LoVo (cell line): Measurements from ENCODE around the gene NKPD1.

Source experiments
- DNase-seq: peaks from one replicate; pipeline ENCODE4 v3.0.0-alpha.2; 2016; ENCODE audit warnings: low spot score

Gene NKPD1

GRCh38 chr19:45153339-45154063 is 7.3 kb downstream of the NKPD1 start:
- DNase-seq, result no peak

GRCh38 chr19:45152504-45153338 is 8.1 kb downstream of the NKPD1 start:
- no peak for DNase-seq

- DNase-seq, result no peak
Observed at GRCh38 chr19:45151821-45152503, 8.8 kb downstream of the NKPD1 start.

DNA sequence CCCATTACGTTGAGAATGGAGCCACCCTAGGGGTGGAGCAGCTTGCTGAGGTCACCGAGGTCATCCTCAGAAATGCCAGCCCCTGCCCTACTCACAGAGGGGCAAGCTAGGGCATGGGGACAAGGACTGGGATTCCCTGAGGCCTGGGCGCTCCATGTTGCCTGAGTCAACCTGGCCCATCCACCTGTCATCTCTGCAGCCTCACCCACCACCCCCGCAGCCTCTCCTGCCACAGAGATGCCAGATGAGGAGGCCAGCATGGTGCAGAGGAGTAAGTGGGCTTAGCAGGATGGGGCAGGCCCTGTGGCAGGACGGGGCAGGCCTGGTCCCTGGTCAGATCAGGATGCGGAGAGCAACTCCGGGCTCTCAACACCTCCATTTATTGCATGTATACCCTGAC is 9.5 kb downstream of the NKPD1 start:
- DNase-seq, result no peak

- DNase-seq, result peak; percentile 26
Observed at GRCh38 chr19:45150751-45151281, 10.0 kb downstream of the NKPD1 start.

DNA sequence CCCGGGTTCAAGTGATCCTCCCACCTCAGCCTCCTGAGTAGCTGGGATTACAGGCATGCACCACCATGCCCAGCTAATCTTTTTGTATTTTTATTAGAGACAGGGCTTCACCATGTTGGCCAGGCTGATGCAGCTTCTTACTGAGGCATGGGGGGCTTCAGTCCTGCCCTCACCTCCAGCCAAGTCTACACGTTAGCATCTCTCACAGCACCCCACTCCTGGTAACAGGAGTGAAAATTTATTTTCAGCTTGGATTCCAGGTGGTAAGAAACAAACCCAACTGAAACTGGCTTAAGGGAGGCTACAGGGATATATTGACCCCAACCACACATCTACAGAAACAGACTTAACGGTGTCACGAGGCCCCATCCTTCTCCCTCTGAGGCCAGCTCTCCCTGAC is 10.6 kb downstream of the NKPD1 start:
- DNase-seq, result no peak

DNA sequence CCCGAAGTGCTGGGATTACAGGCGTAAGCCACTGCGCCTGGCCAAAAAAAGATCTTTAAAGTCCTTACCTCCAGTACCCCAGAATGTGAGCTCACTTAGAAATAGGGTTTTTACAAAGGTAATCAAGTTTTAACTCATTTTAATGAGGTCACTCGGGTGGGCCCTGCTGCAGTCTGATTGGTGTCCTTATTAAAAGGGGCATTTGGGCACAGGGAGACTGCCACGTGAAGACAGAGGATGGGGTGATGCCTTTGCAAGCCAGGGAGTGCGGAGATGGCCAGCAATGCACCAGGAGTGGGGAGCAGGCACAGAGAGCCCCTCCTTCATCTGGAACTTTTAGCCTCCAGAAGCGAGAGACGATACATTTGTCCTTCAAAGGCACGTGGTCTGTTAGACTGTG is 11.7 kb downstream of the NKPD1 start:
- DNase-seq, result no peak

DNA sequence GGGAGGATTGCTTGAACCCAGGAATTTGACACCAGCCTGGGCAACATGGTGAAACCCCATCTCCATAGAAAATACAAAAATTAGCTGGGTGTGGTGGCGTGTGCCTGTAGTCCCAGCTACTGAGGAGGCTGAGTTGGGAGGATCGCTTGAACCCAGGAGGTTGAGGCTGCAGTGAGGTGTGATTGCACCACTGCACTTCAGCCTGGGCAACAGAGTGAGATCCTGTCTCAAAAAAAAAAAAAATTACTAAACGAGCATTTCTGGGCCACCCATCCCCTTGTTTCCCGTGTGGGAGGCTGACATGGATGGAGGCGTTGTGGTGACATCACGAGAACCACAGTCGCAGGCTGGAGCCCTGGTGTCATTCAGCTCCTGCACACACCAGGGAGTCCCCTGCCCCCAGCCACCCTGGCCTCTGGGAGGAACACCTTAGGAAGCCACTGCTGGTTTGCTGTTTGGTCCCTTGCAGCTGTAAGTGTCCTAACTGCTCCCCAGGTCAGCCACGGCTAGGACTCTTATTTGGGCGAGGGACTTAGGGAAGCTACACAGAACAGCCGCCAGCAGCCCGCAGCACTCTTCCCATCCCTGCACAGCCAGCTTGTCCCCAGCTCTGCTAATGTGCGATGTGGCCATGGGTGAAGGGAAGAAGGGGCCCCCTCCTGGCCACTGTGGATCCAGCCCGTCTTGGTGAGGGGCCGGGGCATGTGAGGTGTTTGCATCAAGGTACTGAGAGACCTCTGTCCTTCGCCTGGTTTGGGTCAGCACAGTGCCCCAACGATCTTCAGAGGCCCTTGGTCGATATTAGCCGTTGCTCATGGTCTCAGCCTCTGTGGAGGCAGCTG is 12.7 kb downstream of the NKPD1 start:
- no peak for DNase-seq

DNA sequence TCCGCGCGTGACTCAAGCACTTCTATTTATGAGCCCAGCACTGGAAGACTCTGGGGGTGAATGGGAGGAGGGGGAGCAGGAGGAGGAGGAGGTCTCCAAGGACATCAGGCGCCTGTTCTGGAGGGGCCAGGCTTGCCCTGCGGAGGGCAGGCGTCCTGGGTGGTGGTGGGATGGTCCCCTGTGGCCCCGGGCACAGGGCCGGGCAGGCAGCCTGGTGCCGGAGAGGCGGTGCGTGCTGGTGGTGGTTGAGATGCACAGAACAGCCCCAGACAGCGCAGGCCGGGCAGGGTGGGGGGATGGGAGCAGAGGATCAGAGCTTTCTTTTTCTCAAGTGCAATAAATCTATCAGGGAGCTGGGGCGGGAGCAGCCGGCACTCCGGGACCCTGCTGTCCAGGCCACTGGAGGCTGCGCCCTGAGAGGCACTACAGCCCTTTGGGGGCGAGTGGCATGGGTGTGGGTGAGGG is 14.0 kb downstream of the NKPD1 start:
- DNase-seq, result no peak

- DNase-seq, result no peak
Observed at GRCh38 chr19:45146251-45146650, 14.5 kb downstream of the NKPD1 start.

DNA sequence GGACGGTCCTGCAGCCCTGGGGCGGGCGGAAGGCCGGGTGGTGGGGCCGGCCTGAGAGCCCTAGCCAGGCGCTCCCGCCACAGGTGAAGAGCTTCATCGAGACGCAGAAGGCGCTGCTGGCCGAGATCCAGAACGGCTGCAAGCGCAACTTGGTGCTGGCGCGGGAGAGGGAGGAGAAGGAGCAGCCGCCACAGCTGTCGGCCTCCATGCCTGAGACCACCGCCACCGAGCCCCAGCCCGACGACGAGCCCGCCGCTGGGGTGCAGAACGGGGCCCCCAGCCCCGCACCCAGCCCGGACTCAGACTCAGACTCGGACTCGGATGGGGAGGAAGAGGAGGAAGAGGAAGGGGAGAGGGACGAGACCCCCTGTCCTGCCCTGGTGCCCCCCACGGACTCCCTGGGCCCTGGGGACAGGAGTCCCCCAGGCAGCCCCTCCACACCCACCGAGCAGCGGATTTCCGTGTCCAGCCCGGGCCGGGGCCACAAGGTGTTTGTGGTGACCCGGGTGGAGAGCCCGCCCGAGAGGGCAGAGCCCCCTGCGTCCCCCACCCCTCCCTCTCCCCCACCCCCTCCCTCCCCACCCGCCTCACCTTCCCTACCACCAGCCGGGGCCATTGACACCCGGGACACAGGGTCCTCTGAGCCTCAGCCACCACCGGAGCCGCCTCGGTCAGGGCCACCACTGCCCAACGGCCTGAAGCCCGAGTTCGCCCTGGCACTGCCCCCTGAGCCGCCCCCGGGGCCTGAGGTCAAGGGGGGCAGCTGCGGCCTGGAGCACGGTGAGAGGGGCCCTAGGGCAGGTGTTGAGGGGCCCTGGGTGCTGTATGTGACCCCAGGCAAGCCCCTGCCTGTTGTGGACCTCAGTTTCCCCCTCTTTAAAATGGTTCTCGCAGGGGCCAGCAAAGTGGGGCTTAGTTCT is 15.3 kb downstream of the NKPD1 start:
- no peak for DNase-seq

DNA sequence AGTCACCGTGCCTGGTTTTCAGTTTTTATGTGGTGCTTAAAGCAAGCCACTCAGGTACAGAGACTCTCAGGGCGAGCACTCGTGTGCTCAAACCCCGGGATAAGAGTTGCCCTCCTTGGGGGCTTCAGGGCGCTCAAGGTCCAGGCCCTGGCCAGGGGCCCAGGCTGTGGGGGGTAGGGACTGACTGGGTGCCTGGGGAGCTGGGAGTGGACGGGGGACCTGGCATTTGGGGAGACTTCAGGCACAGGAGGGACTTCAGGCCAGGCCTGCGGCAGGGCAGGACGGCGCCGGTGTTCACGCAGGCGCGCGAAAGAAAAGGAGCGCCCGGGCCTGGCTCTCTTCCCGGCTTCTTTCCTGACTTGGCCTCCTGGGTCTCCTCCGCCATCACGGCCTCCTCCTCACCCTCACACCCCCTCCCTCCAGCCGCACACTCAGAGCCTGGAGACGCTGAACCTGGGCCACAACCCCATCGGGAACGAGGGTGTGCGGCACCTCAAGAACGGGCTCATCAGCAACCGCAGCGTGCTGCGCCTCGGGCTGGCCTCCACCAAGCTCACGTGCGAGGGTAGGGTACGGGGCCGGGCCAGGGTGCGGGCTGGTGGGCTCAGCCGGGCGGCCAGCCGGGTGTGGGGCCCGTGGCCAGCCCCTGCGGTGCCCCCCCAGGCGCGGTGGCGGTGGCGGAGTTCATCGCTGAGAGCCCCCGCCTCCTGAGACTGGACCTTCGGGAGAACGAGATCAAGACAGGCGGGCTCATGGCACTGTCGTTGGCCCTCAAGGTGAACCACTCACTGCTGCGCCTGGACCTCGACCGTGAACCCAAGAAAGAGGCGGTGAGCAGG is 16.1 kb downstream of the NKPD1 start:
- DNase-seq, result no peak

GRCh38 chr19:45142726-45143110 is 18.1 kb downstream of the NKPD1 start:
- no peak for DNase-seq

GRCh38 chr19:45142016-45142725 is 18.6 kb downstream of the NKPD1 start:
- no peak for DNase-seq

DNA sequence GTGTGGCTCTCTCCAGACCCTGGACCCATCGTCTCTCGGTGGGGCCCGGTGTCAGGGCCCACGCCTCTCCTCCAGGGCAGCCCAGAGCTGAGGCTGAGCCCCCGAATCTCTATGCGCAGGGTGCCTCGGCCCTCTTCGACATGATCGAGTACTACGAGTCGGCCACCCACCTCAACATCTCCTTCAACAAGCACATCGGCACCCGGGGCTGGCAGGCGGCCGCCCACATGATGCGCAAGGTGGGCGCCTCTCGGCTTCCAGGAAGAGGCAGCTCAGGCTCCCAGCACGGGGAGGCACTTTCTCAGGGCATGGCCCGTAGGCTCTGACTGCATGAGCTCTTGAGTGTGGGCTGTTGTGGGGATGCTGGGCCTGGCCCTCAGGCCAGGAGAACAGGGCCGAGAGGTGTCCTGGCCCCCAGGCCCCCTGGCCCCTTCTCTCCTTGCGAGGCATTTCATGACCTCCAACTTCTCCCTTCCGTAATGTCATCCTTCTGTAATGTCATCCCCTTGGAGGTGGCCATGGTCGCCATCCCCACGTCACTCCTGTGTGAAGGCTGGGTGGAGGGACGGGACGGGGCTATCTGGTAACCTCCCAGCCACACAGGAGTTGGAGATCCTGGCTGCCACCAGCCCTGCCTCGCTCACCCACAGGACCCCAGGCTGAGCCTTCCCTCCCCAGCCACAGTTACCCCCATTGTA is 19.4 kb downstream of the NKPD1 start:
- no peak for DNase-seq

GRCh38 chr19:45140533-45140932 is 20.2 kb downstream of the NKPD1 start:
- DNase-seq, result no peak

DNA sequence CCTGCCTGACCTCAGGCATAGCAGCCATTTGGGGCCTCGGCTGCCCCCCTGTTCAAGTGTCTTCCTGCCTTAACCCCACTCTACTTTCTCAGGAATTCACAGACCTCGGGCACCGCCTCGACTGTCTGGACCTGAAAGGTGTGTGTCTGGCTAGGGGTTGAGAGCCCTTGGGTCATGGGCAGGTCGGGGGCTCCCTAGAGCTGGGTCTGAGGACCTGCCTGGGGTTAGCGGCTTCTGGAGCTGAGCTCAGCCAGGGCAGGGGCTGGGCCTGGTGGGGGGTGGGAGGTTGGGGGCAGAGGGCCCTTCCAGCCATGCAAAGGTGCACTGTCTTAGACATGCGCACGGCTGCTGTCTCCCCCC is 20.7 kb downstream of the NKPD1 start:
- DNase-seq, result no peak
